Prostate gland (tissue), 2 donors: Measurements from ENCODE around the gene KCNH3. TPM values are rescaled to one million over a fixed set of nuclear protein-coding genes. Genes with fewer than 3 reads are reported as not detected.

Source experiments
- DNase-seq: peaks from one replicate; pipeline ENCODE4 v3.0.0-alpha.2; 2019; ENCODE audit warnings: low spot score
- H3K27ac ChIP-seq, 2 donors: fragments of 200-600 bp; sonication (generic); 2 replicates each; pipeline ENCODE4 v1.5.1; 2017 to 2019
- H3K27me3 ChIP-seq: fragments of 200-600 bp; sonication (generic); replicated peaks from 2 replicates; pipeline ENCODE4 v1.5.1; 2019; ENCODE audit not compliant: insufficient read depth
- H3K36me3 ChIP-seq, 2 donors: fragments of 200-600 bp; sonication (generic); 1 replicate in 1 of 2; 2 replicates in 1 of 2; pipeline versions ENCODE4 v1.5.1 to v1.8.1; 2017 to 2019
- H3K4me1 ChIP-seq: fragments of 200-600 bp; sonication (generic); replicated peaks from 2 replicates; pipeline ENCODE4 v1.5.1; 2019
- H3K4me3 ChIP-seq, 2 donors: fragments of 200-600 bp; sonication (generic); 2 replicates each; pipeline ENCODE4 v1.5.1; 2017 to 2019
- H3K9me3 ChIP-seq: fragments of 200-600 bp; sonication (generic); 2 replicates; pipeline ENCODE4 v1.5.1; 2017
- CTCF ChIP-seq, 4 experiments: fragments of 200-600 bp in 2 of 4; fragments of 450-650 bp in 2 of 4; sonication (generic) in 2 of 4; IDR thresholded peaks; 1 replicate in 3 of 4; 2 replicates in 1 of 4; pipeline ENCODE4 v1.5.1; 2016 to 2019; ENCODE audit warnings: antibody characterized with exemption in 4 of 4, mild to moderate bottlenecking in 2 of 4, moderate library complexity in 2 of 4
- POLR2A ChIP-seq: fragments of 450-650 bp; IDR thresholded peaks from one replicate; pipeline ENCODE4 v1.6.1; 2016; ENCODE audit warnings: antibody characterized with exemption, mild to moderate bottlenecking
- POLR2AphosphoS5 ChIP-seq: sonication (generic); formaldehyde crosslinking; IDR thresholded peaks from one replicate; pipeline ENCODE4 v1.6.1; 2017; ENCODE audit warnings: antibody characterized with exemption
- WGBS: methylation state at CpG from one replicate; pipeline ENCODE4 v1.1.5; 2018; 5-methylcytosine and 5-hydroxymethylcytosine counted together
- intact Hi-C: fragments of 100-400 bp; cut with DNase I; formaldehyde crosslinking; loops from one replicate; pipeline ENCODE4 v1.14.2; 2022
- total RNA-seq, 2 donors: library from RNA; depleted of rRNA; stranded (reverse); fragments of >200 nt; gene quantifications; one replicate each; pipeline ENCODE4 v1.1.0, GENCODE V29; 2016

Gene KCNH3
- total RNA-seq, 2 donors from 2014 or later = 1.8 to 2.2 TPM

- Histone ChIP-seq H3K27ac (no peak overlapping the region), H3K9me3 (no peaks in the 10 kb centered on the region), H3K27me3 (no peaks in the 10 kb centered on the region), H3K36me3 (no peaks in the 10 kb centered on the region), H3K4me1 (no peaks in the 10 kb centered on the region), H3K4me3 (no peak overlapping the region)
- TF ChIP-seq POLR2A (no peak), POLR2AphosphoS5 (no peak), CTCF (IDR thresholded peaks at IDR 0.05) (no peak)
- DNase-seq = no peak
- intact Hi-C loops = no loop called here
- WGBS = 91% methylated on average over 28 of the region's 28 CpGs
Measured at GRCh38 chr12:49549735-49550692, 11.2 kb downstream of the KCNH3 start.

- Histone ChIP-seq H3K36me3 (no peaks in the 10 kb centered on the region), H3K4me3 (no peak overlapping the region), H3K27me3 (no peaks in the 10 kb centered on the region), H3K9me3 (no peaks in the 10 kb centered on the region), H3K4me1 (no peaks in the 10 kb centered on the region), H3K27ac (no peak overlapping the region)
- no peak for DNase-seq
- 90% methylated on average over 6 of the region's 6 CpGs for WGBS
- no peak for TF ChIP-seq POLR2AphosphoS5
- TF ChIP-seq POLR2A = no peak
- no peak for TF ChIP-seq CTCF (IDR thresholded peaks at IDR 0.05)
- intact Hi-C loops = no loop called here
Measured at GRCh38 chr12:49550693-49551252, 11.9 kb downstream of the KCNH3 start.

- Histone ChIP-seq H3K4me3 (no peak overlapping the region), H3K9me3 (no peaks in the 10 kb centered on the region), H3K27ac (no peak overlapping the region), H3K27me3 (no peaks in the 10 kb centered on the region), H3K4me1 (no peaks in the 10 kb centered on the region), H3K36me3 (no peaks in the 10 kb centered on the region)
- WGBS = 52% methylated on average over 7 of the region's 7 CpGs
- peak; percentile 32 for DNase-seq
- intact Hi-C loops = no loop called here
- TF ChIP-seq CTCF (IDR thresholded peaks at IDR 0.05) = no peak
- no peak for TF ChIP-seq POLR2A
- no peak for TF ChIP-seq POLR2AphosphoS5
Measured at GRCh38 chr12:49552014-49552413, 13.2 kb downstream of the KCNH3 start.

GRCh38 chr12:49552425-49552824 lies 13.6 kb downstream of the KCNH3 start:
- no peak overlapping the region for H3K27ac ChIP-seq

More at GRCh38 chr12:49552425-49552824, 13.6 kb downstream of the KCNH3 start:
- 60% methylated on average over 9 of the region's 9 CpGs for WGBS
- H3K27me3 ChIP-seq = no peaks in the 10 kb centered on the region
- H3K4me1 ChIP-seq = no peaks in the 10 kb centered on the region
- intact Hi-C loops = no loop called here
- peaks cover 0 to 3% of the 10 kb centered on the region in 2 donors for H3K36me3 ChIP-seq
- H3K4me3 ChIP-seq = no peak overlapping the region
- no peaks in the 10 kb centered on the region for H3K9me3 ChIP-seq
- TF ChIP-seq CTCF (IDR thresholded peaks at IDR 0.05) (no peak), POLR2AphosphoS5 (no peak), POLR2A (no peak)
- DNase-seq = no peak
